ENCODE results near the gene AUNIP. TPM values are rescaled to one million over a fixed set of nuclear protein-coding genes. Genes with fewer than 3 reads are reported as not detected.

AUNIP gene
- total and polyA plus RNA-seq, 3 donors from 2014 or later = 14.1 to 28.5 (median 22.5) TPM

- Histone ChIP-seq H3K36me3 (ENCODE audit: low read depth, missing control alignments) (no peaks in the 10 kb centered on the region), H3K4me3 (no peak overlapping the region), H3K27me3 (no peaks in the 10 kb centered on the region), H3K27ac (peak overlapping the region in 1 of 2 donors; percentile 19), H3K4me1 (no peaks in the 10 kb centered on the region), H3K9me3 (no peaks in the 10 kb centered on the region)
- intact Hi-C loops (cut with DNase I; ENCODE audit: low total_unique reads) = no loop called here
- 63 to 68% methylated on average over 2 to 3 of the region's 3 CpGs for WGBS, 2 donors
- TF ChIP-seq CTCF (IDR thresholded peaks at IDR 0.05) = no peak
- no peak for TF ChIP-seq POLR2A (IDR thresholded peaks at IDR 0.05)
- no peak for DNase-seq
These were observed 30.8 kb downstream of the AUNIP start for GRCh38 chr1:25828491-25828890.

GRCh38 chr1:25826571-25826970 lies 32.7 kb downstream of the AUNIP start:
- WGBS, 2 donors = 94 to 95% methylated on average over 6 to 9 of the region's 10 CpGs
- no peak overlapping the region for H3K27ac ChIP-seq

GRCh38 chr1:25825605-25826004 lies 33.7 kb downstream of the AUNIP start:
- TF ChIP-seq CTCF (IDR thresholded peaks at IDR 0.05) (no peak), POLR2A (IDR thresholded peaks at IDR 0.05) (no peak)
- no peak for DNase-seq
- 85 to 94% methylated on average over 2 of the region's 2 CpGs for WGBS, 2 donors
- Histone ChIP-seq H3K4me1 (peaks cover 21% of the 10 kb centered on the region), H3K9me3 (no peaks in the 10 kb centered on the region), H3K36me3 (ENCODE audit: low read depth, missing control alignments) (no peaks in the 10 kb centered on the region), H3K27me3 (no peaks in the 10 kb centered on the region), H3K27ac (no peak overlapping the region), H3K4me3 (no peak overlapping the region)
- intact Hi-C loops (cut with DNase I; ENCODE audit: low total_unique reads) = no loop called here

More at GRCh38 chr1:25826571-25826970, 32.7 kb downstream of the AUNIP start:
- Histone ChIP-seq H3K36me3 (ENCODE audit: low read depth, missing control alignments) (no peaks in the 10 kb centered on the region), H3K27me3 (no peaks in the 10 kb centered on the region), H3K9me3 (no peaks in the 10 kb centered on the region), H3K4me1 (peaks cover 13% of the 10 kb centered on the region), H3K4me3 (no peak overlapping the region)
- no peak for DNase-seq
- intact Hi-C loops (cut with DNase I; ENCODE audit: low total_unique reads) = no loop called here
- TF ChIP-seq CTCF (IDR thresholded peaks at IDR 0.05) = no peak
- no peak for TF ChIP-seq POLR2A (IDR thresholded peaks at IDR 0.05)

GRCh38 chr1:25821630-25822091 lies 37.6 kb downstream of the AUNIP start:
- 36 to 43% methylated on average over 5 of the region's 5 CpGs for WGBS, 2 donors
- TF ChIP-seq POLR2A (IDR thresholded peaks at IDR 0.05) = no peak
- TF ChIP-seq CTCF (IDR thresholded peaks at IDR 0.05) = no peak

GRCh38 chr1:25821112-25821476 lies 38.2 kb downstream of the AUNIP start:
- no peak for DNase-seq
- H3K9me3 ChIP-seq = no peaks in the 10 kb centered on the region
- H3K4me3 ChIP-seq = peak overlapping the region; percentile 92 to 98
- H3K36me3 ChIP-seq (ENCODE audit: low read depth, missing control alignments) = no peaks in the 10 kb centered on the region
- intact Hi-C loops (cut with DNase I; ENCODE audit: low total_unique reads) = no loop called here
- WGBS, 2 donors = 17 to 19% methylated on average over 10 of the region's 10 CpGs
- H3K27me3 ChIP-seq = no peaks in the 10 kb centered on the region
- peaks cover 32% of the 10 kb centered on the region for H3K4me1 ChIP-seq
- TF ChIP-seq CTCF (IDR thresholded peaks at IDR 0.05) (no peak), POLR2A (IDR thresholded peaks at IDR 0.05) (no peak)
- peak overlapping the region; percentile 90 to 94 for H3K27ac ChIP-seq

More at GRCh38 chr1:25821630-25822091, 37.6 kb downstream of the AUNIP start:
- H3K27me3 ChIP-seq = no peaks in the 10 kb centered on the region
- H3K27ac ChIP-seq = peak overlapping the region in 1 of 2 donors; percentile 94
- intact Hi-C loops (cut with DNase I; ENCODE audit: low total_unique reads) = no loop called here
- no peaks in the 10 kb centered on the region for H3K36me3 ChIP-seq (ENCODE audit: low read depth, missing control alignments)
- H3K4me1 ChIP-seq = peaks cover 32% of the 10 kb centered on the region
- peak; percentile 82 for DNase-seq
- H3K9me3 ChIP-seq = no peaks in the 10 kb centered on the region
- no peak overlapping the region for H3K4me3 ChIP-seq
